Prostate gland (tissue), 2 donors: Measurements from ENCODE around the gene FAM184B.

Experiments
- CTCF ChIP-seq, 4 experiments: fragments of 200-600 bp in 2 of 4; fragments of 450-650 bp in 2 of 4; sonication (generic) in 2 of 4; IDR thresholded peaks; 1 replicate in 3 of 4; 2 replicates in 1 of 4; pipeline ENCODE4 v1.5.1; 2016 to 2019; ENCODE audit warnings: antibody characterized with exemption in 4 of 4, mild to moderate bottlenecking in 2 of 4, moderate library complexity in 2 of 4
- POLR2AphosphoS5 ChIP-seq: sonication (generic); formaldehyde crosslinking; IDR thresholded peaks from one replicate; pipeline ENCODE4 v1.6.1; 2017; ENCODE audit warnings: antibody characterized with exemption

GRCh38 chr4:17794730-17795129, 13.3 kb upstream of the FAM184B start:
- TF ChIP-seq CTCF (IDR thresholded peaks at IDR 0.05) (no peak), POLR2AphosphoS5 (no peak)
